ENCODE data around the gene MEGF11. TPM values are rescaled to one million over a fixed set of nuclear protein-coding genes. Genes with fewer than 3 reads are reported as not detected.

The MEGF11 gene
- total and polyA plus RNA-seq, 4 donors: 0.16 to 1.5 (median 0.50) TPM

DNA sequence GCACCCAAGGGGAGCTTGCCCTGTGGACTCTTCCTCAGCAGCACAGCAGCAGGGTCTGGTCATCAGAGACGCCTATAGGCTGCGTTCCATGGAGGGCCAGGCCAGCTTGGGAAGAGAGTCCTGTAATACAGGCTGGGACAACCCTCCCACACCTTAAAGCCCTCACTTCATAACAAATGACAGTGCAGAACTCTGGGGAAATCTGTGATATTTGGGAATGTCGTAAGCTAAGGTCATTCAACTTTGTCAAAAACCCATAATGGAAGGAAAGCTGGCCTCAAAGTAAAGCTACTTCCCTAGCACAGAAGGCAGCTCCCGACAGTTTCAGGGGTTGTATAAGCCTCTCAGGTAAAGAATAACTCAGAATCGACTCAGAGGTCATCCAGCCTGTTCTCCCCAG is 133.1 kb downstream of the MEGF11 start:
- Histone ChIP-seq H3K27me3 (ENCODE audit: control insufficient read depth in 3 of 3, insufficient read depth in 3 of 3, low read length in 2 of 3) (no peaks in the 10 kb centered on the region), H3K4me3 (no peak overlapping the region), H3K9ac (ENCODE audit: insufficient read depth in 1 of 2, low read length in 2 of 2) (no peak overlapping the region), H3K9me3 (ENCODE audit: control insufficient read depth in 4 of 4, insufficient read depth in 3 of 4, low read length in 3 of 4) (no peaks in the 10 kb centered on the region), H3K4me1 (ENCODE audit: control insufficient read depth in 5 of 5, insufficient read depth in 5 of 5, low read length in 5 of 5) (no peaks in the 10 kb centered on the region), H3K27ac (ENCODE audit: low read depth in 1 of 2, low read length in 1 of 2) (no peak overlapping the region), H3K36me3 (ENCODE audit: control insufficient read depth in 4 of 4, insufficient read depth in 4 of 4, low read length in 4 of 4) (no peaks in the 10 kb centered on the region)
- WGBS, 2 donors: 84 to 92% methylated on average over 5 of the region's 5 CpGs
- ATAC-seq (ENCODE audit: insufficient read depth, low FRiP score) (no peak), DNase-seq (no peak)
- TF ChIP-seq, protein P1, sequence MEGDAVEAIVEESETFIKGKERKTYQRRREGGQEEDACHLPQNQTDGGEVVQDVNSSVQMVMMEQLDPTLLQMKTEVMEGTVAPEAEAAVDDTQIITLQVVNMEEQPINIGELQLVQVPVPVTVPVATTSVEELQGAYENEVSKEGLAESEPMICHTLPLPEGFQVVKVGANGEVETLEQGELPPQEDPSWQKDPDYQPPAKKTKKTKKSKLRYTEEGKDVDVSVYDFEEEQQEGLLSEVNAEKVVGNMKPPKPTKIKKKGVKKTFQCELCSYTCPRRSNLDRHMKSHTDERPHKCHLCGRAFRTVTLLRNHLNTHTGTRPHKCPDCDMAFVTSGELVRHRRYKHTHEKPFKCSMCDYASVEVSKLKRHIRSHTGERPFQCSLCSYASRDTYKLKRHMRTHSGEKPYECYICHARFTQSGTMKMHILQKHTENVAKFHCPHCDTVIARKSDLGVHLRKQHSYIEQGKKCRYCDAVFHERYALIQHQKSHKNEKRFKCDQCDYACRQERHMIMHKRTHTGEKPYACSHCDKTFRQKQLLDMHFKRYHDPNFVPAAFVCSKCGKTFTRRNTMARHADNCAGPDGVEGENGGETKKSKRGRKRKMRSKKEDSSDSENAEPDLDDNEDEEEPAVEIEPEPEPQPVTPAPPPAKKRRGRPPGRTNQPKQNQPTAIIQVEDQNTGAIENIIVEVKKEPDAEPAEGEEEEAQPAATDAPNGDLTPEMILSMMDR (IDR thresholded peaks at IDR 0.05; ENCODE audit: control extremely low read depth, extremely low read depth): no peak

DNA sequence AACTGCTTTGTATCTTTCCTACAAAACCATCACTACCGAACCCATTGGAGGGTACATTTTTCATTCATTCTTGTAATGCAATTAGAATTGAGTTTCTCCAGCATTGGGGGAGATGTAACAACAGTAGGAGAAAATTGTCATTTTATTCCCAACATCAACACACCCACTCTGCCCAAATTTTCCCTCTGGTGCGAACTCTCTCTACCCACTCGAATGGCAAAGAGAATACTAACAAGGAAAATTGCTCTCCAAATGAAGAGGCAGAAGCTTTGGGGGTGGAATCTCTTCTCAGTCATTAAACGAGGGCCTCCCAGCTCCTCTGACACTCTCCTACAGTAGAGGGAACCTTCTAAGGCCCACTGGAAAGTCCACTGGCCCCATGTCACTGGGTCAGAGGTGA is 135.7 kb downstream of the MEGF11 start:
- Histone ChIP-seq H3K27me3 (ENCODE audit: control insufficient read depth in 3 of 3, insufficient read depth in 3 of 3, low read length in 2 of 3) (no peaks in the 10 kb centered on the region), H3K4me3 (no peak overlapping the region), H3K4me1 (ENCODE audit: control insufficient read depth in 5 of 5, insufficient read depth in 5 of 5, low read length in 5 of 5) (no peaks in the 10 kb centered on the region), H3K9ac (ENCODE audit: insufficient read depth in 1 of 2, low read length in 2 of 2) (no peak overlapping the region), H3K9me3 (ENCODE audit: control insufficient read depth in 4 of 4, insufficient read depth in 3 of 4, low read length in 3 of 4) (no peaks in the 10 kb centered on the region), H3K27ac (ENCODE audit: low read depth in 1 of 2, low read length in 1 of 2) (no peak overlapping the region), H3K36me3 (ENCODE audit: control insufficient read depth in 4 of 4, insufficient read depth in 4 of 4, low read length in 4 of 4) (no peaks in the 10 kb centered on the region)
- TF ChIP-seq, protein P1 (IDR thresholded peaks at IDR 0.05; ENCODE audit: control extremely low read depth, extremely low read depth): no peak
- WGBS, 2 donors: 85 to 90% methylated on average over 4 of the region's 4 CpGs
- ATAC-seq (ENCODE audit: insufficient read depth, low FRiP score) (no peak), DNase-seq (no peak)

DNA sequence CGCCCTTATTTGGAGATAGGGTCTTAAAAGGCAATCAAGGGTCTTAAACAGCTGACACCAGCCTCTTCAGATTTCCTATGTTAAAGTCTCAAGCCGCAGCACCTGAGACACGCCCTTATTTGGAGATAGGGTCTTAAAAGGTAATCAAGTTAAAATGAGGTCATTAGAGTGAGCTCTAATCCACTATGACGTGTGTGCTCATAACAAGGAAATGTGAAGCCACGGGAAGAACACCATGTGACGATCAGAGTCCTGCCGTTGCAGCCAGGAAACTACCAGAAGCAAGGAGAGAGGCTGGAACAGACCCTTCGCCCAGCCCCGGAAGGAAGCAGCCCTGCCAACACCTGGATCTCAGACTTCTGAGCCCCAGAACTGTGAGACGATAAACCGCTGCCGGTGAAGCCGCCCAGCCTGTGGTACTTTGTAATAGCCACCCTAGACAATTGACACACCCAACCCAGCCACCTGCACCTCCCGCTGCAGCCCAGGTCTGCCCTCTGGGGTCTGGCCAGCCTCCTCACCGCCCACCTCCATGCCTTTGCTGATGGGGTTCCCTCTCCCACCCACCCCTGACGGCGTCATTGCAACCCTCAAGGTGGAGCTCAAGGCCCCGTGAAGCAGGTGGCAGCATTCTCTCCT is 137.9 kb downstream of the MEGF11 start:
- no peak overlapping the region for H3K4me3 ChIP-seq
- no peak overlapping the region for H3K9ac ChIP-seq (ENCODE audit: insufficient read depth in 1 of 2, low read length in 2 of 2)
- no peak overlapping the region for H3K27ac ChIP-seq (ENCODE audit: low read depth in 1 of 2, low read length in 1 of 2)
- H3K4me1 ChIP-seq (ENCODE audit: control insufficient read depth in 5 of 5, insufficient read depth in 5 of 5, low read length in 5 of 5): no peaks in the 10 kb centered on the region
- H3K27me3 ChIP-seq (ENCODE audit: control insufficient read depth in 3 of 3, insufficient read depth in 3 of 3, low read length in 2 of 3): peaks cover 0 to 4% (median 0%) of the 10 kb centered on the region in 3 donors
- H3K36me3 ChIP-seq (ENCODE audit: control insufficient read depth in 4 of 4, insufficient read depth in 4 of 4, low read length in 4 of 4): no peaks in the 10 kb centered on the region
- ATAC-seq (ENCODE audit: insufficient read depth, low FRiP score) (no peak), DNase-seq (peak in 1 of 3 donors; percentile 17)
- 43 to 61% methylated on average over 18 of the region's 18 CpGs for WGBS, 2 donors
- TF ChIP-seq, protein P1 (IDR thresholded peaks at IDR 0.05; ENCODE audit: control extremely low read depth, extremely low read depth): no peak
- H3K9me3 ChIP-seq (ENCODE audit: control insufficient read depth in 4 of 4, insufficient read depth in 3 of 4, low read length in 3 of 4): no peaks in the 10 kb centered on the region
